GM12873 (cell line): ENCODE results near the gene DDHD1.

Experiments
- TF ChIP-seq, protein P1 (sequence below): IDR thresholded peaks from 2 replicates; pipeline ENCODE4 v1.5.1; 2012; ENCODE audit warnings: low read depth, mild to moderate bottlenecking, moderate library complexity, low read length, control low read depth; ENCODE audit not compliant: insufficient read depth; ENCODE audit errors: missing control alignments

DDHD1 gene

DNA sequence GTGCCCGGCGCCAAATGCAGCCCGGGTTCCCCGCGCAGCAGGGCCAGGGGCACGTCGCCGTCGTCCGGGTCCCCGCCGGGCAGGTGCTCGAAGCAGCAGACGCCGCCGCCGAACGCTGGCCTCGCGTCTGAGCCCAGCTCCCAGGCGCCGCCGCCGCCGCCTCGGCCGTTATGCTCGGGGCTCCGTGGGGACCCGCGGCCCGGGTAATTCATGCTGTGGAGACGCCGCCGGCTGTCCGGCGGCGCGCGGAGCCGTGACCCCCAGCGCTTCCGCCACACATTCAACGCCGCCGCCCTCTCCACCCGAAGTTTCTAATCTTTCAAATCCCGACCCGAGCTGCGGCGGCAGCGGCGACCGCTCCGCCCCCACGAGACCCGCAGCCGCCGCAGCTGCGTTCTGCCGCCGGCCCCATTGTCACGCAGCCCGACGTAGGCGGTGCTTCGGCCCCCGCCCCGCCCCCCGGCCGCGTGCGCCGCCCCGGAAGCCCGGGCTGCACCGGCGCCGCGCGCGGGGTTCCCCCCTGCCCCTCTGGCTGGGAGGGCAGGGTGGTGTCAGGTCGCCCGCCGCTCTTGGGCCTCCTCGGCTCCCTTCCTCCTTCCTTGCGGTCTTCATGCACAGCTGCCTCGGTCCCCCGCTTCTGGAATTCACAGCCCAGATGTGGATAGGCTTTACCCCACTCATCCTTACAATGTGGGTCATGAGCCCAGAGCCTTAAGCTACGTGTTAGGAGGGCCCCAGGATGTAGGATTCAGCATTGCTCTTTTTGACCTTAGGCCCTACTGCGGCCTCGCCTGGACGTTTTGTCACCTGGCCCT, at the start of gene DDHD1:
Gene DDHD1 (minus strand): TSS at position 437 of the 815 bp plus-strand sequence. CDS start 225 bp downstream, at position 212.
- TF ChIP-seq, protein P1, sequence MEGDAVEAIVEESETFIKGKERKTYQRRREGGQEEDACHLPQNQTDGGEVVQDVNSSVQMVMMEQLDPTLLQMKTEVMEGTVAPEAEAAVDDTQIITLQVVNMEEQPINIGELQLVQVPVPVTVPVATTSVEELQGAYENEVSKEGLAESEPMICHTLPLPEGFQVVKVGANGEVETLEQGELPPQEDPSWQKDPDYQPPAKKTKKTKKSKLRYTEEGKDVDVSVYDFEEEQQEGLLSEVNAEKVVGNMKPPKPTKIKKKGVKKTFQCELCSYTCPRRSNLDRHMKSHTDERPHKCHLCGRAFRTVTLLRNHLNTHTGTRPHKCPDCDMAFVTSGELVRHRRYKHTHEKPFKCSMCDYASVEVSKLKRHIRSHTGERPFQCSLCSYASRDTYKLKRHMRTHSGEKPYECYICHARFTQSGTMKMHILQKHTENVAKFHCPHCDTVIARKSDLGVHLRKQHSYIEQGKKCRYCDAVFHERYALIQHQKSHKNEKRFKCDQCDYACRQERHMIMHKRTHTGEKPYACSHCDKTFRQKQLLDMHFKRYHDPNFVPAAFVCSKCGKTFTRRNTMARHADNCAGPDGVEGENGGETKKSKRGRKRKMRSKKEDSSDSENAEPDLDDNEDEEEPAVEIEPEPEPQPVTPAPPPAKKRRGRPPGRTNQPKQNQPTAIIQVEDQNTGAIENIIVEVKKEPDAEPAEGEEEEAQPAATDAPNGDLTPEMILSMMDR, result no peak

- TF ChIP-seq, protein P1, result no peak
These were observed 42.8 kb upstream of the DDHD1 start for GRCh38 chr14:53195949-53196348.

- TF ChIP-seq, protein P1, result no peak
These were observed 40.1 kb upstream of the DDHD1 start for GRCh38 chr14:53193193-53193592.

- TF ChIP-seq, protein P1, result no peak
These were observed 39.1 kb upstream of the DDHD1 start for GRCh38 chr14:53192052-53192760.

GRCh38 chr14:53190938-53191337, 37.8 kb upstream of the DDHD1 start:
- TF ChIP-seq, protein P1, result no peak

DNA sequence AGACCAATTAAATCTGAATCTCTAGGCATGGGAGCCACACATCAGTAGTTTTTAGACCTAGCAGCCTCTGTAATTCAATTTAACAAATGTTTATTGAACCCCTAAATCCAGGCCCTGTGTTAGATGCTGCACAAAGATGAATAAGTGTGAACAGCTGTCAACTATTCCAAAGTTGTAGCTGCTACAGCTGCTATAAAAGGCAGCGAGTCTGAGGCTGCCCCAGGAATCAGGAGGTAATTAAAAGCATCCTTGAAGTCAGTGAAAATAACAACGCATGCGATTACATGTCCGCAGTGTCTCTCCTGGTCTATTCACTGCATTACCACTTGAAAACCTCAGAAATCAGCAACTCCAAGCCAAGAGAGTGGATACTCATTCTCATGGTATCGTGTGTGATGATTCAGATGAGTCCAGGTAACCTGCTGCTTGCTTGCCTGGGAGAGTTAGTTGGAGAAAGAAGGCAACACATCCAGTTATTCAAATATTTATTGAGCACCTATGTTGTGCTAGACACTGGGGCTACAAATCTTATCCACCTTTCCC, 34.9 kb upstream of the DDHD1 start:
- TF ChIP-seq, protein P1, result no peak

- TF ChIP-seq, protein P1, result no peak
These were observed 33.4 kb upstream of the DDHD1 start for GRCh38 chr14:53186532-53186931.
